HEK293 (cell line): ENCODE results near the gene FUT4.

Source experiments
- CTCF ChIA-PET: fragments of 350-600 bp; formaldehyde crosslinking; extraction: SDS; loops from one replicate; lab custom pipeline; 2021; ENCODE audit warnings: antibody characterized with exemption; lab: Yijun Ruan, JAX
- POLR2A ChIA-PET: fragments of 300-600 bp; formaldehyde crosslinking; extraction: SDS; loops from one replicate; lab custom pipeline; 2020; ENCODE audit warnings: antibody characterized with exemption, inconsistent platforms; lab: Yijun Ruan, JAX
- H3K27ac ChIP-seq: fragments of 200-500 bp; sonication (Bioruptor generic); 2 replicates; pipeline ENCODE4 v1.5.1; 2014; ENCODE audit warnings: low read depth, low read length, control low read depth, inconsistent platforms; ENCODE audit errors: extremely low read depth
- H3K36me3 ChIP-seq, 2 experiments: fragments of 200-500 bp in 1 of 2; sonication (Bioruptor generic) in 1 of 2; 1 replicate in 1 of 2; 2 replicates in 1 of 2; pipeline ENCODE4 v1.5.1; 2014 to 2017; ENCODE audit warnings: inconsistent platforms in 2 of 2, low read length in 2 of 2; ENCODE audit not compliant: control insufficient read depth in 2 of 2, insufficient read depth in 1 of 2
- H3K4me1 ChIP-seq: fragments of 200-500 bp; sonication (Bioruptor generic); 2 replicates; pipeline ENCODE4 v1.5.1; 2014; ENCODE audit warnings: mild to moderate bottlenecking, low read length, inconsistent platforms; ENCODE audit not compliant: control insufficient read depth, insufficient read depth
- H3K4me3 ChIP-seq: 2 replicates; pipeline ENCODE4 v1.5.1; 2011; ENCODE audit warnings: low read depth, mild to moderate bottlenecking, control low read depth, low read length, moderate library complexity
- H3K9me3 ChIP-seq: fragments of 200-500 bp; sonication (Bioruptor generic); 2 replicates; pipeline ENCODE4 v1.5.1; 2014; ENCODE audit warnings: low read depth, low read length, inconsistent platforms; ENCODE audit not compliant: control insufficient read depth, insufficient read depth
- BCL11A ChIP-seq: fragments of 450-650 bp; formaldehyde crosslinking; IDR thresholded peaks from 2 replicates; pipeline ENCODE4 v1.5.1; 2016; ENCODE audit warnings: low read depth, missing biosample characterization, missing genetic modification characterization
- GLI2 ChIP-seq: fragments of 450-650 bp; formaldehyde crosslinking; IDR thresholded peaks from 2 replicates; pipeline ENCODE4; 2017; ENCODE audit warnings: missing biosample characterization, missing genetic modification characterization, low read depth, borderline replicate concordance
- GLIS2 ChIP-seq: fragments of 450-650 bp; formaldehyde crosslinking; IDR thresholded peaks from 2 replicates; pipeline ENCODE4 v1.5.1; 2016; ENCODE audit warnings: missing biosample characterization, missing genetic modification characterization
- HOXD13 ChIP-seq: sonication (generic); formaldehyde crosslinking; IDR thresholded peaks from 2 replicates; pipeline ENCODE4 v1.8.0; 2022; ENCODE audit warnings: missing genetic modification reagents, borderline replicate concordance
- IKZF3 ChIP-seq: fragments of 450-650 bp; IDR thresholded peaks from 2 replicates; pipeline ENCODE4 v1.5.0; 2018; ENCODE audit warnings: missing biosample characterization, mild to moderate bottlenecking, missing genetic modification characterization, moderate library complexity
- KLF7 ChIP-seq: fragments of 450-650 bp; formaldehyde crosslinking; IDR thresholded peaks from 2 replicates; pipeline ENCODE4 v1.5.1; 2016; ENCODE audit warnings: missing biosample characterization, missing genetic modification characterization, borderline replicate concordance
- TCF7L2 ChIP-seq: IDR thresholded peaks from 2 replicates; pipeline ENCODE4 v1.6.1; 2011; ENCODE audit warnings: low read depth, mild to moderate bottlenecking, inconsistent platforms, low read length, moderate library complexity, borderline replicate concordance
- TRIM28 ChIP-seq: IDR thresholded peaks from 2 replicates; pipeline ENCODE4 v1.6.1; 2011; ENCODE audit warnings: low read length, control low read depth, borderline replicate concordance
- ZFP69B ChIP-seq: fragments of 450-650 bp; formaldehyde crosslinking; IDR thresholded peaks from 2 replicates; pipeline ENCODE4 v1.5.1; 2016; ENCODE audit warnings: missing biosample characterization, missing genetic modification characterization
- ZNF16 ChIP-seq: fragments of 450-650 bp; formaldehyde crosslinking; IDR thresholded peaks from 2 replicates; pipeline ENCODE4 v1.5.1; 2016; ENCODE audit warnings: low read depth, missing biosample characterization, missing genetic modification characterization
- ZNF24 ChIP-seq: fragments of 450-650 bp; formaldehyde crosslinking; IDR thresholded peaks from 2 replicates; pipeline ENCODE4 v1.5.1; 2016; ENCODE audit warnings: missing biosample characterization, missing genetic modification characterization
- ZNF324 ChIP-seq: fragments of 450-650 bp; formaldehyde crosslinking; IDR thresholded peaks from 2 replicates; pipeline ENCODE4 v1.5.1; 2016; ENCODE audit warnings: missing biosample characterization, missing genetic modification characterization
- ZNF335 ChIP-seq: fragments of 450-650 bp; formaldehyde crosslinking; conservative IDR thresholded peaks from 2 replicates; pipeline ENCODE4 v1.5.1; 2016; ENCODE audit warnings: missing biosample characterization, missing genetic modification characterization
- ZNF37A ChIP-seq: fragments of 450-650 bp; IDR thresholded peaks from 2 replicates; pipeline ENCODE4 v1.5.1; 2018; ENCODE audit warnings: missing biosample characterization, missing genetic modification characterization
- ZNF501 ChIP-seq: fragments of 450-650 bp; formaldehyde crosslinking; IDR thresholded peaks from 2 replicates; pipeline ENCODE4 v1.5.1; 2016; ENCODE audit warnings: missing biosample characterization, missing genetic modification characterization
- ZNF521 ChIP-seq: fragments of 450-650 bp; formaldehyde crosslinking; IDR thresholded peaks from 2 replicates; pipeline ENCODE4 v1.5.1; 2017; ENCODE audit warnings: missing biosample characterization, mild to moderate bottlenecking, missing genetic modification characterization
- ZNF561 ChIP-seq: fragments of 450-650 bp; IDR thresholded peaks from 2 replicates; pipeline ENCODE4 v1.5.1; 2018; ENCODE audit warnings: missing biosample characterization, missing genetic modification characterization, borderline replicate concordance
- ZNF585B ChIP-seq: fragments of 450-650 bp; formaldehyde crosslinking; IDR thresholded peaks from 2 replicates; pipeline ENCODE4 v1.5.1; 2016; ENCODE audit warnings: missing biosample characterization, missing genetic modification characterization
- ZNF660 ChIP-seq: fragments of 450-650 bp; IDR thresholded peaks from 2 replicates; pipeline ENCODE4 v1.5.1; 2018; ENCODE audit warnings: missing biosample characterization, mild to moderate bottlenecking, missing genetic modification characterization
- ZNF670 ChIP-seq: fragments of 450-650 bp; formaldehyde crosslinking; IDR thresholded peaks from 2 replicates; pipeline ENCODE4 v1.5.1; 2016; ENCODE audit warnings: missing biosample characterization, missing genetic modification characterization, low read depth
- ZNF701 ChIP-seq: fragments of 450-650 bp; formaldehyde crosslinking; IDR thresholded peaks from 2 replicates; pipeline ENCODE4 v1.5.1; 2016; ENCODE audit warnings: missing biosample characterization, missing genetic modification characterization
- ZNF747 ChIP-seq: fragments of 450-650 bp; formaldehyde crosslinking; IDR thresholded peaks from 2 replicates; pipeline ENCODE4 v1.5.1; 2016; ENCODE audit warnings: missing biosample characterization, missing genetic modification characterization
- ZXDB ChIP-seq: fragments of 450-650 bp; formaldehyde crosslinking; IDR thresholded peaks from 2 replicates; pipeline ENCODE4 v1.5.1; 2016; ENCODE audit warnings: missing biosample characterization, missing genetic modification characterization
- TF ChIP-seq, protein P1 (sequence below): fragments of 450-650 bp; formaldehyde crosslinking; IDR thresholded peaks from 2 replicates; pipeline ENCODE4 v1.5.1; 2016; ENCODE audit warnings: missing biosample characterization, missing genetic modification characterization
- TF ChIP-seq, protein P2 (sequence below): fragments of 450-650 bp; formaldehyde crosslinking; IDR thresholded peaks from 2 replicates; pipeline ENCODE4 v1.5.1; 2016; ENCODE audit warnings: missing biosample characterization, missing genetic modification characterization
- TF ChIP-seq, protein P3 (sequence below): fragments of 450-650 bp; formaldehyde crosslinking; IDR thresholded peaks from 2 replicates; pipeline ENCODE4 v1.5.1; 2016; ENCODE audit warnings: missing biosample characterization, missing genetic modification characterization
- TF ChIP-seq, protein P4 (sequence below): fragments of 450-650 bp; formaldehyde crosslinking; IDR thresholded peaks from 2 replicates; pipeline ENCODE4; 2016; ENCODE audit warnings: missing biosample characterization, missing genetic modification characterization
- TF ChIP-seq, protein P5 (sequence below): fragments of 450-650 bp; formaldehyde crosslinking; IDR thresholded peaks from 2 replicates; pipeline ENCODE4 v1.5.1; 2017; ENCODE audit warnings: missing biosample characterization, missing genetic modification characterization

Gene FUT4

DNA sequence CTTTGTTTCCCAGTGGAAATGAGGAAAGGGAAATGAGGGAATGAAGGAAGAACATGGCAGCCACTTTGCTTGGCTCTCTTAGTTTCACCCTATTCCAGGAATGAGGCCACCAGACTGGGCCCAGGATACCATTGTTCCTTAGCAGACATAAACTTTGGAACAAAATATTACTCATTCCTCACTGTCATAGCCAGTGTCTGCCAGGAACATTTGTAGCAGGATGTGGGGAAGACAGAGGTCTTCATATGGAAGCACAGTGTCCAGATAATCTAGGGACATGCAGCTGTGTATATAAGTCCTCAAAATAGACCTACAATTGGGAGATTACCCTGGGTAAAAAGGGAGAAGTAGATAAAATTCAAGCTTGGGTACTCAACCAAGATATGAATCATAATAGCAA lies 15.2 kb upstream of the FUT4 start:
- TF ChIP-seq, protein P1, sequence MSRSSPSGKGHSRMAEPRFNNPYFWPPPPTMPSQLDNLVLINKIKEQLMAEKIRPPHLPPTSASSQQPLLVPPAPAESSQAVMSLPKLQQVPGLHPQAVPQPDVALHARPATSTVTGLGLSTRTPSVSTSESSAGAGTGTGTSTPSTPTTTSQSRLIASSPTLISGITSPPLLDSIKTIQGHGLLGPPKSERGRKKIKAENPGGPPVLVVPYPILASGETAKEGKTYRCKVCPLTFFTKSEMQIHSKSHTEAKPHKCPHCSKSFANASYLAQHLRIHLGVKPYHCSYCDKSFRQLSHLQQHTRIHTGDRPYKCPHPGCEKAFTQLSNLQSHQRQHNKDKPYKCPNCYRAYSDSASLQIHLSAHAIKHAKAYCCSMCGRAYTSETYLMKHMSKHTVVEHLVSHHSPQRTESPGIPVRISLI (tag by site-specific recombination), result no peak
- no peak for TF ChIP-seq GLIS2
- TF ChIP-seq ZFP69B (tag by site-specific recombination), result no peak
- no peak for TF ChIP-seq ZNF335 (tag by site-specific recombination)
- TF ChIP-seq HOXD13 (CRISPR knock-in tag), result no peak
- no peak for TF ChIP-seq BCL11A
- TF ChIP-seq ZNF747 (tag by site-specific recombination), result no peak
- no peak overlapping the region for H3K4me3 ChIP-seq
- no peaks in the 10 kb centered on the region for H3K36me3 ChIP-seq
- CTCF ChIA-PET, result no interaction called here
- no peaks in the 10 kb centered on the region for H3K9me3 ChIP-seq
- H3K4me1 ChIP-seq, result no peaks in the 10 kb centered on the region
- no peak overlapping the region for H3K27ac ChIP-seq
- POLR2A ChIA-PET, result no interaction called here

DNA sequence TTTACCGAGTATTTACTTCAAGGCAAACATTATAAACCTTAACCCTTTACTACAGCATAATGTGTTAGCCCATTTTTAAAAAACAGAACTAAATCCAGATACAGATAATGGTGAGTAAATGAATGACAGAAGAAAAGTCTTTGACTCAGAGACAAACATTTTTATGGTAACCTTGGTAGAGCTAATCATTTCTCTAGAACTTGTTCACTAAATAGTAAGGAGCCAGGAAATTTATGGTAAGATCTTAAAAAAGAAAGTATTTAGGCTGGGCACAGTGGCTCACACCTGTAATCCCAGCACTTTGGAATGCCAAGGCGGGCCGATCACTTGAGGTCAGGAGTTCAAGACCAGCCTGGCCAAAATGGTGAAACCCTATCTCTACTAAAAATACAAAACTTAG lies 11.5 kb upstream of the FUT4 start:
- no peaks in the 10 kb centered on the region for H3K4me1 ChIP-seq
- H3K27ac ChIP-seq, result no peak overlapping the region
- ChIA-PET POLR2A (no interaction called here), CTCF (interaction anchor here (0.5 kb wide), 1 partner anchor 26 kb away, joined by 3 read pairs; no protein-coding TSS in a partner anchor)
- H3K9me3 ChIP-seq, result no peaks in the 10 kb centered on the region
- TF ChIP-seq, protein P2, sequence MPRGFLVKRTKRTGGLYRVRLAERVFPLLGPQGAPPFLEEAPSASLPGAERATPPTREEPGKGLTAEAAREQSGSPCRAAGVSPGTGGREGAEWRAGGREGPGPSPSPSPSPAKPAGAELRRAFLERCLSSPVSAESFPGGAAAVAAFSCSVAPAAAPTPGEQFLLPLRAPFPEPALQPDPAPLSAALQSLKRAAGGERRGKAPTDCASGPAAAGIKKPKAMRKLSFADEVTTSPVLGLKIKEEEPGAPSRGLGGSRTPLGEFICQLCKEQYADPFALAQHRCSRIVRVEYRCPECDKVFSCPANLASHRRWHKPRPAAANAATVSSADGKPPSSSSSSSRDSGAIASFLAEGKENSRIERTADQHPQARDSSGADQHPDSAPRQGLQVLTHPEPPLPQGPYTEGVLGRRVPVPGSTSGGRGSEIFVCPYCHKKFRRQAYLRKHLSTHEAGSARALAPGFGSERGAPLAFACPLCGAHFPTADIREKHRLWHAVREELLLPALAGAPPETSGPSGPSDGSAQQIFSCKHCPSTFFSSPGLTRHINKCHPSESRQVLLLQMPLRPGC (tag by site-specific recombination), result no peak
- TF ChIP-seq KLF7 (tag by site-specific recombination), result no peak
- TF ChIP-seq, protein P3, sequence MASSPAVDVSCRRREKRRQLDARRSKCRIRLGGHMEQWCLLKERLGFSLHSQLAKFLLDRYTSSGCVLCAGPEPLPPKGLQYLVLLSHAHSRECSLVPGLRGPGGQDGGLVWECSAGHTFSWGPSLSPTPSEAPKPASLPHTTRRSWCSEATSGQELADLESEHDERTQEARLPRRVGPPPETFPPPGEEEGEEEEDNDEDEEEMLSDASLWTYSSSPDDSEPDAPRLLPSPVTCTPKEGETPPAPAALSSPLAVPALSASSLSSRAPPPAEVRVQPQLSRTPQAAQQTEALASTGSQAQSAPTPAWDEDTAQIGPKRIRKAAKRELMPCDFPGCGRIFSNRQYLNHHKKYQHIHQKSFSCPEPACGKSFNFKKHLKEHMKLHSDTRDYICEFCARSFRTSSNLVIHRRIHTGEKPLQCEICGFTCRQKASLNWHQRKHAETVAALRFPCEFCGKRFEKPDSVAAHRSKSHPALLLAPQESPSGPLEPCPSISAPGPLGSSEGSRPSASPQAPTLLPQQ (tag by site-specific recombination), result no peak
- no peak for TF ChIP-seq ZNF660 (tag by site-specific recombination)
- no peak for TF ChIP-seq ZNF24 (tag by site-specific recombination)
- no peak for TF ChIP-seq TCF7L2
- no peak for TF ChIP-seq TRIM28
- TF ChIP-seq ZNF324 (tag by site-specific recombination), result no peak
- no peak for TF ChIP-seq ZNF501 (tag by site-specific recombination)
- no peak for TF ChIP-seq ZNF561 (tag by site-specific recombination)
- H3K4me3 ChIP-seq, result no peak overlapping the region
- H3K36me3 ChIP-seq, result no peaks in the 10 kb centered on the region

DNA sequence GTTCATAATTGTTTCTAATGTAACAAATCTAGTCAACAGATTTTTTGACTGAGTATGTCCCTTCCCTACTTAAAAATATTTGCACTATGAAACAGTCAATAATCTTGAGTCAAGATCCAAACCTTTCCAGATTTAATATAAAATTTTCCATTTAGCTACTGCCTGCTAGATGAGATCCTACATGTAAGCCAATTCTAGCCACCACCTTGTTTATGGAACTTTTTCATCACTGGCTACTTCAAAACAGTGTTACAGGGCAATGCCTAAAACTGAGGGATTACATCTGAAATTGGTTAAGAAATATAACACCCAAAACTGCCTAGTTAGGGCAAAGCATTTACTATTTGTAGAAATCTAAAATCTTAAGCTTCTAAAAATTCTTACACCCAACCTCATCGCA lies 10.5 kb upstream of the FUT4 start:
- Histone ChIP-seq H3K36me3 (no peaks in the 10 kb centered on the region), H3K4me3 (no peak overlapping the region), H3K9me3 (no peaks in the 10 kb centered on the region), H3K27ac (no peak overlapping the region), H3K4me1 (no peaks in the 10 kb centered on the region)
- ChIA-PET POLR2A (no interaction called here), CTCF (interaction anchor here (1.3 kb wide), 1 partner anchor 14 kb away, joined by 6 read pairs; no protein-coding TSS in a partner anchor)
- TF ChIP-seq ZNF670 (tag by site-specific recombination) (no peak), ZXDB (tag by site-specific recombination) (no peak), ZNF701 (tag by site-specific recombination) (no peak), ZNF37A (tag by site-specific recombination) (no peak), GLI2 (tag by site-specific recombination) (no peak), ZNF16 (tag by site-specific recombination) (no peak), IKZF3 (tag by site-specific recombination) (no peak), ZNF521 (no peak), ZNF585B (tag by site-specific recombination) (no peak)
- TF ChIP-seq, protein P4, sequence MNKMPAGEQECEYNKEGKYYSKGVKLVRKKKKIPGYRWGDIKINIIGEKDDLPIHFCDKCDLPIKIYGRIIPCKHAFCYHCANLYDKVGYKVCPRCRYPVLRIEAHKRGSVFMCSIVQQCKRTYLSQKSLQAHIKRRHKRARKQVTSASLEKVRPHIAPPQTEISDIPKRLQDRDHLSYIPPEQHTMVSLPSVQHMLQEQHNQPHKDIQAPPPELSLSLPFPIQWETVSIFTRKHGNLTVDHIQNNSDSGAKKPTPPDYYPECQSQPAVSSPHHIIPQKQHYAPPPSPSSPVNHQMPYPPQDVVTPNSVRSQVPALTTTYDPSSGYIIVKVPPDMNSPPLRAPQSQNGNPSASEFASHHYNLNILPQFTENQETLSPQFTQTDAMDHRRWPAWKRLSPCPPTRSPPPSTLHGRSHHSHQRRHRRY (tag by site-specific recombination), result no peak
- TF ChIP-seq, protein P5, sequence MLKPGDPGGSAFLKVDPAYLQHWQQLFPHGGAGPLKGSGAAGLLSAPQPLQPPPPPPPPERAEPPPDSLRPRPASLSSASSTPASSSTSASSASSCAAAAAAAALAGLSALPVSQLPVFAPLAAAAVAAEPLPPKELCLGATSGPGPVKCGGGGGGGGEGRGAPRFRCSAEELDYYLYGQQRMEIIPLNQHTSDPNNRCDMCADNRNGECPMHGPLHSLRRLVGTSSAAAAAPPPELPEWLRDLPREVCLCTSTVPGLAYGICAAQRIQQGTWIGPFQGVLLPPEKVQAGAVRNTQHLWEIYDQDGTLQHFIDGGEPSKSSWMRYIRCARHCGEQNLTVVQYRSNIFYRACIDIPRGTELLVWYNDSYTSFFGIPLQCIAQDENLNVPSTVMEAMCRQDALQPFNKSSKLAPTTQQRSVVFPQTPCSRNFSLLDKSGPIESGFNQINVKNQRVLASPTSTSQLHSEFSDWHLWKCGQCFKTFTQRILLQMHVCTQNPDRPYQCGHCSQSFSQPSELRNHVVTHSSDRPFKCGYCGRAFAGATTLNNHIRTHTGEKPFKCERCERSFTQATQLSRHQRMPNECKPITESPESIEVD (tag by site-specific recombination), result no peak
